Endothelial cell of umbilical vein (primary cell): Measurements from ENCODE around the gene SLC39A13. TPM values are rescaled to one million over a fixed set of nuclear protein-coding genes. Genes with fewer than 3 reads are reported as not detected.

ENCODE experiments used
- BruUV-seq: library from RNA; stranded (reverse); fragments of 400-500 nt; replicated peaks from 2 replicates; lab custom pipeline; 2021; lab: Mats Ljungman, UMichigan
- CTCF ChIA-PET: fragments of 300-600, 350-600 bp; sonication (Branson Sonifier 250); formaldehyde crosslinking; loops from one replicate; lab custom pipeline; 2021; ENCODE audit warnings: antibody characterized with exemption, inconsistent platforms; lab: Charles Lee
- POLR2A ChIA-PET: fragments of 300-600, 350-600 bp; sonication (Branson Sonifier 250); formaldehyde crosslinking; loops from one replicate; lab custom pipeline; 2021; ENCODE audit warnings: antibody characterized with exemption, inconsistent platforms; lab: Charles Lee
- DNase-seq: peaks from one replicate; pipeline ENCODE4 v3.0.0-alpha.2; 2011; ENCODE audit warnings: low read depth, low spot score
- FAIRE-seq: peaks from 2 replicates; lab custom pipeline; 2011; peaks lifted over from hg19 to GRCh38; lab: Jason Lieb, UNC
- H2AFZ ChIP-seq: 2 replicates; pipeline ENCODE4 v1.6.0; 2012; ENCODE audit warnings: low read depth, low read length, control low read depth, inconsistent platforms
- H3K27ac ChIP-seq: 2 replicates; pipeline ENCODE4 v1.5.1; 2011; ENCODE audit warnings: low read depth, mild to moderate bottlenecking, control low read depth, low read length, moderate library complexity; ENCODE audit not compliant: insufficient read depth
- H3K27me3 ChIP-seq, 2 experiments: 2 replicates each; pipeline versions ENCODE4 v1.6.0 to v1.6.1; 2011; ENCODE audit warnings: low read length in 2 of 2, mixed read lengths in 1 of 2; ENCODE audit not compliant: control insufficient read depth in 2 of 2, insufficient read depth in 2 of 2
- H3K36me3 ChIP-seq, 2 experiments: 2 replicates in 1 of 2; 3 replicates in 1 of 2; pipeline ENCODE4 v1.5.1; 2011; ENCODE audit warnings: low read length in 2 of 2, mild to moderate bottlenecking in 1 of 2, moderate library complexity in 1 of 2; ENCODE audit not compliant: control insufficient read depth in 2 of 2, insufficient read depth in 2 of 2; ENCODE audit errors: extremely low read depth in 1 of 2
- H3K4me1 ChIP-seq: 3 replicates; pipeline ENCODE4 v1.5.1; 2011; ENCODE audit warnings: mild to moderate bottlenecking, low read length; ENCODE audit not compliant: control insufficient read depth, insufficient read depth; ENCODE audit errors: extremely low read depth
- H3K4me2 ChIP-seq: 2 replicates; pipeline ENCODE4 v1.6.1; 2011; ENCODE audit warnings: low read length, control low read depth, mixed read lengths; ENCODE audit not compliant: insufficient read depth
- H3K4me3 ChIP-seq, 3 experiments: fragments of 200-600 bp in 1 of 3; sonication (generic), shearing (Covaris generic) in 1 of 3; replicated peaks in 1 of 3; 2 replicates each; pipeline ENCODE4 v1.5.1; 2011 to 2016; ENCODE audit warnings: control low read depth in 3 of 3, low read length in 3 of 3, mild to moderate bottlenecking in 2 of 3, inconsistent platforms in 1 of 3, low read depth in 1 of 3, moderate library complexity in 1 of 3; ENCODE audit not compliant: insufficient read depth in 1 of 3
- H3K79me2 ChIP-seq: 2 replicates; pipeline ENCODE4 v1.6.0; 2012; ENCODE audit warnings: low read length, inconsistent platforms; ENCODE audit not compliant: control insufficient read depth, insufficient read depth
- H3K9ac ChIP-seq: replicated peaks from 2 replicates; pipeline ENCODE3; 2011; ENCODE audit warnings: low read length, control low read depth; ENCODE audit not compliant: insufficient read depth; ENCODE audit errors: extremely low read depth
- H3K9me1 ChIP-seq: replicated peaks from 3 replicates; pipeline ENCODE4 v1.6.0; 2011; ENCODE audit warnings: mild to moderate bottlenecking, low read length; ENCODE audit not compliant: control insufficient read depth, insufficient read depth; ENCODE audit errors: extremely low read depth
- H3K9me3 ChIP-seq: replicated peaks from 2 replicates; pipeline ENCODE4 v1.5.1; 2012; ENCODE audit warnings: low read length, inconsistent platforms; ENCODE audit not compliant: control insufficient read depth, insufficient read depth
- H4K20me1 ChIP-seq: replicated peaks from 2 replicates; pipeline ENCODE3; 2011; ENCODE audit warnings: mild to moderate bottlenecking, low read length; ENCODE audit not compliant: control insufficient read depth, insufficient read depth; ENCODE audit errors: extremely low read depth
- FOS ChIP-seq: IDR thresholded peaks from 2 replicates; pipeline ENCODE4 v1.6.1; 2011; ENCODE audit warnings: mild to moderate bottlenecking, low read length, moderate library complexity, borderline replicate concordance; ENCODE audit not compliant: insufficient read depth
- GATA2 ChIP-seq: IDR thresholded peaks from 2 replicates; pipeline ENCODE4 v1.7.0; 2011; ENCODE audit warnings: low read depth, mild to moderate bottlenecking, moderate library complexity, mixed read lengths, low read length; ENCODE audit not compliant: insufficient read length, insufficient read depth
- JUN ChIP-seq: IDR thresholded peaks from 2 replicates; pipeline ENCODE4 v1.6.1; 2011; ENCODE audit warnings: borderline replicate concordance, low read depth; ENCODE audit not compliant: insufficient read length, insufficient read depth
- MYC ChIP-seq: IDR thresholded peaks from one replicate; pipeline ENCODE4 v1.6.1; 2011; ENCODE audit warnings: mild to moderate bottlenecking, low read depth, low read length
- POLR2A ChIP-seq: IDR thresholded peaks from 2 replicates; pipeline ENCODE4 v1.6.1; 2012; ENCODE audit warnings: low read depth, mild to moderate bottlenecking, control low read depth, low read length
- POLR2AphosphoS5 ChIP-seq: IDR thresholded peaks from 2 replicates; pipeline ENCODE4 v1.6.1; 2012; ENCODE audit warnings: low read depth, mild to moderate bottlenecking, control low read depth, low read length, moderate library complexity; ENCODE audit not compliant: insufficient read depth
- dilution Hi-C: fragments of 300-500 bp; cut with MboI; formaldehyde crosslinking; loops from one replicate; pipeline ENCODE4 v1.15.0; 2019; ENCODE audit warnings: low sequenced_read_pairs; ENCODE audit not compliant: extremely low pct_ligation_motif_present
- intact Hi-C: fragments of 100-400 bp; cut with micrococcal nuclease; formaldehyde crosslinking; loops from one replicate; pipeline ENCODE4 v1.10.0; 2022
- polyA plus RNA-seq, 4 experiments: library from polyadenylated mRNA; depleted of rRNA in 3 of 4; stranded (reverse) in 3 of 4; unstranded in 1 of 4; fragments of >200 nt; gene quantifications; 2 replicates each; pipeline versions ENCODE4 v1.2.1 to v1.2.3, GENCODE V29; 2011 to 2012; ENCODE audit warnings: missing spikeins in 1 of 4
- total RNA-seq: library from RNA; stranded (reverse); gene quantifications from 2 replicates; pipeline ENCODE4 v1.2.3, GENCODE V29; 2021
- TF ChIP-seq, protein P1 (sequence below): IDR thresholded peaks from 2 replicates; pipeline ENCODE4 v1.6.1; 2011; ENCODE audit not compliant: insufficient read depth, insufficient read length
- TF ChIP-seq, protein P2 (sequence below), 2 donors: IDR thresholded peaks; 1 replicate in 1 of 2; 2 replicates in 1 of 2; pipeline ENCODE4 v1.5.1; 2011; ENCODE audit warnings: low read length in 2 of 2, mild to moderate bottlenecking in 2 of 2, moderate library complexity in 2 of 2, control low read depth in 1 of 2, inconsistent platforms in 1 of 2, low read depth in 1 of 2; ENCODE audit not compliant: insufficient read depth in 1 of 2; ENCODE audit errors: extremely low read depth in 1 of 2

Gene SLC39A13
- total and polyA plus RNA-seq, 2 donors (not counting 3 experiments of a cell fraction or from before 2014, with no cell fraction given), result 91.9 to 94.3 TPM

GRCh38 chr11:47451436-47451835, 43.0 kb downstream of the SLC39A13 start:
- Histone ChIP-seq H2AFZ (no peak overlapping the region), H3K9me1 (no peaks in the 10 kb centered on the region), H3K4me1 (no peaks in the 10 kb centered on the region), H3K36me3 (peaks cover 0 to 2% of the 10 kb centered on the region in 2 experiments), H3K27me3 (no peaks in the 10 kb centered on the region), H3K9ac (no peak overlapping the region), H3K27ac (no peak overlapping the region), H4K20me1 (no peaks in the 10 kb centered on the region), H3K4me2 (no peak overlapping the region), H3K79me2 (no peaks in the 10 kb centered on the region), H3K9me3 (no peaks in the 10 kb centered on the region), H3K4me3 (no peak overlapping the region)
- intact Hi-C loops, result no loop called here
- no peak for FAIRE-seq
- no TSS peak for BruUV-seq
- dilution Hi-C loops, result no loop called here
- no peak for DNase-seq
- POLR2A ChIA-PET, result no interaction called here
- CTCF ChIA-PET, result no interaction called here
- TF ChIP-seq POLR2AphosphoS5 (no peak), GATA2 (no peak), POLR2A (no peak), FOS (no peak), MYC (no peak), JUN (no peak)
- TF ChIP-seq, protein P1, sequence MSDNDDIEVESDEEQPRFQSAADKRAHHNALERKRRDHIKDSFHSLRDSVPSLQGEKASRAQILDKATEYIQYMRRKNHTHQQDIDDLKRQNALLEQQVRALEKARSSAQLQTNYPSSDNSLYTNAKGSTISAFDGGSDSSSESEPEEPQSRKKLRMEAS, result no peak
- TF ChIP-seq, protein P2, sequence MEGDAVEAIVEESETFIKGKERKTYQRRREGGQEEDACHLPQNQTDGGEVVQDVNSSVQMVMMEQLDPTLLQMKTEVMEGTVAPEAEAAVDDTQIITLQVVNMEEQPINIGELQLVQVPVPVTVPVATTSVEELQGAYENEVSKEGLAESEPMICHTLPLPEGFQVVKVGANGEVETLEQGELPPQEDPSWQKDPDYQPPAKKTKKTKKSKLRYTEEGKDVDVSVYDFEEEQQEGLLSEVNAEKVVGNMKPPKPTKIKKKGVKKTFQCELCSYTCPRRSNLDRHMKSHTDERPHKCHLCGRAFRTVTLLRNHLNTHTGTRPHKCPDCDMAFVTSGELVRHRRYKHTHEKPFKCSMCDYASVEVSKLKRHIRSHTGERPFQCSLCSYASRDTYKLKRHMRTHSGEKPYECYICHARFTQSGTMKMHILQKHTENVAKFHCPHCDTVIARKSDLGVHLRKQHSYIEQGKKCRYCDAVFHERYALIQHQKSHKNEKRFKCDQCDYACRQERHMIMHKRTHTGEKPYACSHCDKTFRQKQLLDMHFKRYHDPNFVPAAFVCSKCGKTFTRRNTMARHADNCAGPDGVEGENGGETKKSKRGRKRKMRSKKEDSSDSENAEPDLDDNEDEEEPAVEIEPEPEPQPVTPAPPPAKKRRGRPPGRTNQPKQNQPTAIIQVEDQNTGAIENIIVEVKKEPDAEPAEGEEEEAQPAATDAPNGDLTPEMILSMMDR (IDR thresholded peaks at IDR 0.05; ENCODE audit: extremely low read depth in 1 of 2, insufficient read depth in 1 of 2, low read depth in 1 of 2, low read length in 2 of 2), result no peak
